ENCODE results near the gene EOMES. TPM values are rescaled to one million over a fixed set of nuclear protein-coding genes. Genes with fewer than 3 reads are reported as not detected.

EOMES gene
- total RNA-seq, 4 donors from 2014 or later: 0.17 TPM; not detected in 3

DNA sequence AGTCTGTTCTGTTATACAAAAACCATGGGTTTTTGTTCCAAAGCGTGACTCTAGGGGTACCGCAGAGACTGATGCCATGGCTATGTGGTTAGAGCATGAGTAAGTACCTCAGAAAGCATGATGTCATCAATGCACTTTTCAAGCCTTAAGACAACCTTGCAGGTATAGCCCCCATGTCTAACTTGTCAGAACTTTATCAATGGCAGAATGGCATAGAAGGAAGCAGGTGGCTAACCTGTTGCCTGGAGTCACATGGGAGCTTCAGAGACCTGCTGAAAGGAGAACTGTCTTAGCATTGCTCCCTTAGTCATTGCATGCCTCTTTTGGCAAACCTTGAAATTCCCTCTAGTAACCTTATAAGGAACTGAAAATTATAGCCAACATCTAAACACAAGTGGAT lies 52.5 kb downstream of the EOMES start:
- Histone ChIP-seq H3K27me3 (no peaks in the 10 kb centered on the region), H3K9me3 (no peaks in the 10 kb centered on the region), H3K36me3 (no peaks in the 10 kb centered on the region), H3K27ac (replicated peaks in 1 of 4) (no peak overlapping the region), H3K4me1 (peaks cover 0 to 7% (median 0%) of the 10 kb centered on the region in 4 donors), H3K4me3 (no peak overlapping the region)
- TF ChIP-seq CTCF (IDR thresholded peaks at IDR 0.05) (no peak), POLR2A (IDR thresholded peaks at IDR 0.05; ENCODE audit: low read depth) (no peak), POLR2AphosphoS5 (IDR thresholded peaks at IDR 0.05) (no peak), EP300 (IDR thresholded peaks at IDR 0.05) (no peak)
- 78% methylated on average over 2 of the region's 2 CpGs for whole genome bisulfite sequencing
- intact Hi-C loops (cut with DNase I): no loop called here
- no peak for DNase-seq (ENCODE audit: extremely low spot score)

DNA sequence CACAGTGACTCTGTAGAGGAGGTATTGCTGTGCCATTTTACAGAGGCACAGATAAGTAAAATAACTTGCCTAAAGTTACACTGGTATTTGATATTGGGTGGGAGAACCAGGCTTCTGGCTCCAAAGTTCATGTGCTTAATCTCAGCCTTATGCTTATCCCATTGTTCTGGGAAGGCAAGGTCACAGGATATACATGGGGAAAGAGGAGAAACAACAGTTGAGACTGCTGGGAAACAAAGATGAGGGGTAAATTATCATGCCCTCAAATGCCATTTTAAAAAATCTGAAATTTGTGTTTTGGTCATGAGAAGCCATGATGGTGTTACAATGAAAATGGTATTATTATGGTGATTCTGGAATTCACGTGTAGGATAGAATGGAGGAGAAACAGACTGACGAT lies 54.4 kb downstream of the EOMES start:
- no peaks in the 10 kb centered on the region for H3K9me3 ChIP-seq
- TF ChIP-seq POLR2AphosphoS5 (IDR thresholded peaks at IDR 0.05) (no peak), POLR2A (IDR thresholded peaks at IDR 0.05; ENCODE audit: low read depth) (no peak), EP300 (IDR thresholded peaks at IDR 0.05) (no peak), CTCF (IDR thresholded peaks at IDR 0.05) (no peak)
- no peaks in the 10 kb centered on the region for H3K36me3 ChIP-seq
- H3K4me1 ChIP-seq: peaks cover 0 to 7% (median 0%) of the 10 kb centered on the region in 4 donors
- DNase-seq (ENCODE audit: extremely low spot score): no peak
- no peaks in the 10 kb centered on the region for H3K27me3 ChIP-seq
- no peak overlapping the region for H3K4me3 ChIP-seq
- no peak overlapping the region for H3K27ac ChIP-seq (replicated peaks in 1 of 4)
- WGBS: 59% methylated on average over 2 of the region's 2 CpGs
- intact Hi-C loops (cut with DNase I): no loop called here

DNA sequence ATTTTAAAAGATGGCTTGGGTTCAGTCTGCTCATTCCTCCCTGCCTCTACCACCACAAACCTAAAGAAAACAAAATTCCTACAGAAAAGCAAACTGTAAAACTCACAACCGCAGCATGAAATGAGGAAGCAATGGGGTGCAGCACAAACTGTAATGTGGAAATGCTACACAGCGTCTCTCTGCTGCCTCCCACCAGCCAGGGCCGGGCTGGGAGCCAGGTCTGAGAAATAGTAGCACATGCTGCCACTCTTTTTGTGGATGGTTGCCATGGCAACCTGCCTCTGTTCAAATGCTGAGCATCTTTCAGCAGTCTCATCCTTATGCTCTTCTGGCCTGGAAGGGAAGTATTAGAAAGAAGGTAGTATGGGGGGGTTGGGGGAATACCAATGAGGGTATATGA lies 55.4 kb downstream of the EOMES start:
- DNase-seq (ENCODE audit: extremely low spot score): no peak
- Histone ChIP-seq H3K27me3 (no peaks in the 10 kb centered on the region), H3K4me1 (peaks cover 0 to 7% (median 0%) of the 10 kb centered on the region in 4 donors), H3K27ac (replicated peaks in 1 of 4) (no peak overlapping the region), H3K36me3 (no peaks in the 10 kb centered on the region), H3K9me3 (no peaks in the 10 kb centered on the region), H3K4me3 (no peak overlapping the region)
- intact Hi-C loops (cut with DNase I): no loop called here
- no peak for TF ChIP-seq POLR2AphosphoS5 (IDR thresholded peaks at IDR 0.05)
- no peak for TF ChIP-seq POLR2A (IDR thresholded peaks at IDR 0.05; ENCODE audit: low read depth)
- no peak for TF ChIP-seq EP300 (IDR thresholded peaks at IDR 0.05)
- 21% methylated on average over 3 of the region's 3 CpGs for WGBS

DNA sequence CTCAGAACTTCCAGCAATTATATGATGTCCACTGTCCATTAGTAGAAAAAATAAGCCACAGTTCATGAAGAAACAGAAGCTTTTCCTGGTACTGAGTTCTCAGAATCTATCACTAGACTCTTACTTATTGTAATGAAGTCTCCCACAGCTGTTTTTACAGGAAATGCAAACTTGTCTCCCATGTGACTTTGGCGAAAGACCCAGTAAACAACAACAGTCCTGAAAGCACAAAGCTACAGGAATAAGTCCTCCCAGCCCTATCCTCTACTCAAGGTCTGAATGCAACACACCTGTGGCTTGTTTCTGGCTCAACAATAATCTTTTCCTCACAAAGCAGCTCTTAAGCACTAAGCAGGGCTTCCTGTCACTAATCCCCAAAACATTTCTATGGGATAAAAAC lies 55.9 kb downstream of the EOMES start:
- intact Hi-C loops (cut with DNase I): no loop called here
- TF ChIP-seq CTCF (IDR thresholded peaks at IDR 0.05) (no peak), POLR2A (IDR thresholded peaks at IDR 0.05; ENCODE audit: low read depth) (no peak), EP300 (IDR thresholded peaks at IDR 0.05) (no peak), POLR2AphosphoS5 (IDR thresholded peaks at IDR 0.05) (no peak)
- H3K9me3 ChIP-seq: no peaks in the 10 kb centered on the region

More for the DNA sequence above, 55.9 kb downstream of the EOMES start:
- no peak overlapping the region for H3K27ac ChIP-seq (replicated peaks in 1 of 4)
- WGBS: 38% methylated on average over 1 of the region's 1 CpG
- H3K4me3 ChIP-seq: no peak overlapping the region
- H3K4me1 ChIP-seq: peaks cover 0 to 7% (median 0%) of the 10 kb centered on the region in 4 donors
- no peaks in the 10 kb centered on the region for H3K36me3 ChIP-seq
- H3K27me3 ChIP-seq: no peaks in the 10 kb centered on the region
- no peak for DNase-seq (ENCODE audit: extremely low spot score)

Other genes starting within 250 kb of the EOMES start
- gene SLC4A7, start 237.9 kb downstream of the EOMES start, total RNA-seq: 10 to 100 TPM; 20.3 to 44.0 (median 31.7) TPM

Measured in esophagus muscularis mucosa (tissue), 4 donors.